Neural progenitor cell (in vitro differentiated cells): ENCODE measurements around the gene GART. TPM values are rescaled to one million over a fixed set of nuclear protein-coding genes. Genes with fewer than 3 reads are reported as not detected.

Experiments
- DNase-seq: peaks from one replicate; pipeline ENCODE4 v3.0.0-alpha.2; 2016; ENCODE audit warnings: low spot score
- H2AFZ ChIP-seq: fragments of 200-600 bp; sonication (generic); replicated peaks from 2 replicates; pipeline ENCODE4 v1.6.1; 2016; ENCODE audit warnings: antibody characterized with exemption
- H3F3A ChIP-seq: fragments of 200-600 bp; sonication (generic); 2 replicates; pipeline ENCODE4 v1.6.1; 2016; ENCODE audit warnings: antibody characterized with exemption, low read depth
- H3K27ac ChIP-seq: fragments of 200-600 bp; sonication (generic); 2 replicates; pipeline ENCODE4 v1.5.1; 2016; ENCODE audit warnings: mild to moderate bottlenecking
- H3K27me3 ChIP-seq: fragments of 200-600 bp; sonication (generic); 2 replicates; pipeline ENCODE4 v1.6.1; 2016; ENCODE audit warnings: mild to moderate bottlenecking, moderate library complexity
- H3K36me3 ChIP-seq: fragments of 200-600 bp; sonication (generic); 2 replicates; pipeline ENCODE4 v1.5.1; 2016
- H3K4me1 ChIP-seq: fragments of 200-600 bp; sonication (generic); 2 replicates; pipeline ENCODE4 v1.6.1; 2016; ENCODE audit warnings: mixed run types
- H3K4me2 ChIP-seq: fragments of 200-600 bp; sonication (generic); 2 replicates; pipeline ENCODE4 v1.6.1; 2016
- H3K4me3 ChIP-seq: fragments of 200-600 bp; sonication (generic); 2 replicates; pipeline ENCODE4 v1.5.1; 2016
- H3K79me2 ChIP-seq: fragments of 200-600 bp; sonication (generic); 2 replicates; pipeline ENCODE4 v1.6.1; 2016; ENCODE audit warnings: low read depth
- H3K9ac ChIP-seq: fragments of 200-600 bp; sonication (generic); 2 replicates; pipeline ENCODE4 v1.6.1; 2016
- H3K9me3 ChIP-seq: fragments of 200-600 bp; sonication (generic); 2 replicates; pipeline ENCODE4 v1.5.1; 2016; ENCODE audit warnings: low read depth
- H4K20me1 ChIP-seq: fragments of 200-600 bp; sonication (generic); 2 replicates; pipeline ENCODE4 v1.6.1; 2016; ENCODE audit warnings: low read depth
- H3K27ac Mint-ChIP-seq: 3 replicates; pipeline ENCODE4 v1.8.0; 2021; ENCODE audit warnings: mixed read lengths
- H3K27me3 Mint-ChIP-seq: 2 replicates; pipeline ENCODE4 v1.8.0; 2022; ENCODE audit warnings: low read depth, mild to moderate bottlenecking, inconsistent platforms, moderate library complexity, mixed read lengths; ENCODE audit not compliant: insufficient read depth
- H3K36me3 Mint-ChIP-seq: 3 replicates; pipeline ENCODE4 v1.8.0; 2021; ENCODE audit warnings: mixed read lengths
- H3K4me1 Mint-ChIP-seq: 3 replicates; pipeline ENCODE4 v1.8.0; 2021; ENCODE audit warnings: mixed read lengths
- H3K4me3 Mint-ChIP-seq: 3 replicates; pipeline ENCODE4 v1.8.0; 2021; ENCODE audit warnings: mild to moderate bottlenecking, moderate library complexity, mixed read lengths
- H3K9me3 Mint-ChIP-seq: 3 replicates; pipeline ENCODE4 v1.8.0; 2020; ENCODE audit warnings: mixed read lengths
- CTCF ChIP-seq: fragments of 200-600 bp; sonication (generic); IDR thresholded peaks from 2 replicates; pipeline ENCODE4 v1.5.1; 2017; ENCODE audit warnings: antibody characterized with exemption, mild to moderate bottlenecking
- EZH2 ChIP-seq: fragments of 200-600 bp; sonication (generic); IDR thresholded peaks from 2 replicates; pipeline ENCODE4 v1.6.1; 2017; ENCODE audit warnings: antibody characterized with exemption, mild to moderate bottlenecking, moderate library complexity
- EZH2phosphoT487 ChIP-seq: fragments of 200-600 bp; sonication (generic); IDR thresholded peaks from 2 replicates; pipeline ENCODE4 v1.6.1; 2017; ENCODE audit warnings: antibody characterized with exemption
- total RNA-seq: library from RNA; depleted of rRNA; stranded (reverse); fragments of >200 nt; gene quantifications from 2 replicates; pipeline ENCODE4 v1.2.3, GENCODE V29; 2015; ENCODE audit warnings: low replicate concordance

GART gene
- total RNA-seq, 1 donor from 2014 or later: 129 TPM

- Histone ChIP-seq H3F3A (peaks cover 20% of the 10 kb centered on the region), H3K4me1 (peaks cover 12% of the 10 kb centered on the region), H3K4me3 (peak overlapping the region; percentile 94), H3K9me3 (no peaks in the 10 kb centered on the region), H3K79me2 (peaks cover 31% of the 10 kb centered on the region), H3K27me3 (no peaks in the 10 kb centered on the region), H2AFZ (no peak overlapping the region), H4K20me1 (peaks cover 9% of the 10 kb centered on the region), H3K9ac (no peak overlapping the region), H3K36me3 (peaks cover 23% of the 10 kb centered on the region), H3K27ac (no peak overlapping the region), H3K4me2 (peak overlapping the region; percentile 89)
- DNase-seq: no peak
- Mint-ChIP-seq H3K4me1 (peaks cover 21% of the 10 kb centered on the region), H3K9me3 (no peaks in the 10 kb centered on the region), H3K27ac (peak overlapping the region; percentile 14), H3K4me3 (peak overlapping the region; percentile 93), H3K27me3 (no peaks in the 10 kb centered on the region), H3K36me3 (peaks cover 11% of the 10 kb centered on the region)
- TF ChIP-seq CTCF (no peak), EZH2 (no peak), EZH2phosphoT487 (no peak)
Observed at GRCh38 chr21:33586927-33587326, 45.0 kb upstream of the GART start.

GRCh38 chr21:33584455-33584854, 42.5 kb upstream of the GART start:
- no peaks in the 10 kb centered on the region for H3K9me3 Mint-ChIP-seq
- peaks cover 23% of the 10 kb centered on the region for H3K36me3 ChIP-seq

GRCh38 chr21:33578959-33579542, 37.1 kb upstream of the GART start:
- Mint-ChIP-seq H3K36me3 (peaks cover 19% of the 10 kb centered on the region), H3K27me3 (no peaks in the 10 kb centered on the region), H3K4me3 (no peak overlapping the region), H3K4me1 (no peaks in the 10 kb centered on the region), H3K27ac (no peak overlapping the region), H3K9me3 (no peaks in the 10 kb centered on the region)
- Histone ChIP-seq H3K4me3 (no peak overlapping the region), H3K4me1 (no peaks in the 10 kb centered on the region), H3K9ac (no peak overlapping the region), H3K9me3 (no peaks in the 10 kb centered on the region), H3K27ac (peak overlapping the region; percentile 69), H3K27me3 (no peaks in the 10 kb centered on the region), H3F3A (peaks cover 57% of the 10 kb centered on the region), H2AFZ (no peak overlapping the region), H3K4me2 (no peak overlapping the region), H3K79me2 (peaks cover 4% of the 10 kb centered on the region), H4K20me1 (peaks cover 12% of the 10 kb centered on the region), H3K36me3 (peaks cover 21% of the 10 kb centered on the region)
- DNase-seq: no peak
- TF ChIP-seq EZH2phosphoT487 (no peak), CTCF (no peak), EZH2 (no peak)

More at GRCh38 chr21:33584455-33584854, 42.5 kb upstream of the GART start:
- peaks cover 23% of the 10 kb centered on the region for H3F3A ChIP-seq
- H3K4me1 Mint-ChIP-seq: peaks cover 17% of the 10 kb centered on the region
- H3K27ac ChIP-seq: no peak overlapping the region
- DNase-seq: no peak
- no peaks in the 10 kb centered on the region for H3K9me3 ChIP-seq
- H3K4me3 Mint-ChIP-seq: no peak overlapping the region
- H3K27me3 ChIP-seq: no peaks in the 10 kb centered on the region
- peaks cover 15% of the 10 kb centered on the region for H3K36me3 Mint-ChIP-seq
- H4K20me1 ChIP-seq: peaks cover 6% of the 10 kb centered on the region
- H3K27me3 Mint-ChIP-seq: no peaks in the 10 kb centered on the region
- no peak overlapping the region for H3K4me3 ChIP-seq
- H3K27ac Mint-ChIP-seq: no peak overlapping the region
- no peak overlapping the region for H3K9ac ChIP-seq
- H2AFZ ChIP-seq: no peak overlapping the region
- no peak overlapping the region for H3K4me2 ChIP-seq
- peaks cover 31% of the 10 kb centered on the region for H3K79me2 ChIP-seq
- peaks cover 10% of the 10 kb centered on the region for H3K4me1 ChIP-seq
- TF ChIP-seq EZH2phosphoT487: no peak
- TF ChIP-seq EZH2: no peak
- TF ChIP-seq CTCF: no peak
